GM12874 (cell line): ENCODE measurements around the gene UCP3.

ENCODE experiments used
- TF ChIP-seq, protein P1 (sequence below): IDR thresholded peaks from 2 replicates; pipeline ENCODE4 v1.5.1; 2011; ENCODE audit warnings: low read depth, mild to moderate bottlenecking, control low read depth, low read length, moderate library complexity; ENCODE audit not compliant: insufficient read depth

Gene UCP3

DNA sequence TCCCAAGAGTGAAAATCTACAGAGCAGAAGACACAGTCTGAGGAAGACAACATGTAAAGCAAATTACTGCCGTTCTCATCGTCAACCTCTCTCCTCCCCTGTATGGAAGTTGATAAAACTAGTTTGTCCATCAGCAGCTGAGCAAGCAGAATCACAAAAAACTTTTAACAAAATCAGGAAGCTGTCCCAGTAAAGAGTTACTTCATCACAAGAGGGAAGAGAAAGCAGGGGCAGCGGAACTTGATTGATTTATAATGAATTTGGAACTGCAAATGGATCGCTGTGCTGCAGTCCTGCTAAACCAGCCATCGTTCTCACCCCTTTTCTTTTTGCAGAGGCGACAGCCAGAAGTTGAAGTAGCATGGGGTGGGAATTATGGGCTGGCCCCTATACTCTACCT, 13.7 kb upstream of the UCP3 start:
- TF ChIP-seq, protein P1, sequence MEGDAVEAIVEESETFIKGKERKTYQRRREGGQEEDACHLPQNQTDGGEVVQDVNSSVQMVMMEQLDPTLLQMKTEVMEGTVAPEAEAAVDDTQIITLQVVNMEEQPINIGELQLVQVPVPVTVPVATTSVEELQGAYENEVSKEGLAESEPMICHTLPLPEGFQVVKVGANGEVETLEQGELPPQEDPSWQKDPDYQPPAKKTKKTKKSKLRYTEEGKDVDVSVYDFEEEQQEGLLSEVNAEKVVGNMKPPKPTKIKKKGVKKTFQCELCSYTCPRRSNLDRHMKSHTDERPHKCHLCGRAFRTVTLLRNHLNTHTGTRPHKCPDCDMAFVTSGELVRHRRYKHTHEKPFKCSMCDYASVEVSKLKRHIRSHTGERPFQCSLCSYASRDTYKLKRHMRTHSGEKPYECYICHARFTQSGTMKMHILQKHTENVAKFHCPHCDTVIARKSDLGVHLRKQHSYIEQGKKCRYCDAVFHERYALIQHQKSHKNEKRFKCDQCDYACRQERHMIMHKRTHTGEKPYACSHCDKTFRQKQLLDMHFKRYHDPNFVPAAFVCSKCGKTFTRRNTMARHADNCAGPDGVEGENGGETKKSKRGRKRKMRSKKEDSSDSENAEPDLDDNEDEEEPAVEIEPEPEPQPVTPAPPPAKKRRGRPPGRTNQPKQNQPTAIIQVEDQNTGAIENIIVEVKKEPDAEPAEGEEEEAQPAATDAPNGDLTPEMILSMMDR = no peak

DNA sequence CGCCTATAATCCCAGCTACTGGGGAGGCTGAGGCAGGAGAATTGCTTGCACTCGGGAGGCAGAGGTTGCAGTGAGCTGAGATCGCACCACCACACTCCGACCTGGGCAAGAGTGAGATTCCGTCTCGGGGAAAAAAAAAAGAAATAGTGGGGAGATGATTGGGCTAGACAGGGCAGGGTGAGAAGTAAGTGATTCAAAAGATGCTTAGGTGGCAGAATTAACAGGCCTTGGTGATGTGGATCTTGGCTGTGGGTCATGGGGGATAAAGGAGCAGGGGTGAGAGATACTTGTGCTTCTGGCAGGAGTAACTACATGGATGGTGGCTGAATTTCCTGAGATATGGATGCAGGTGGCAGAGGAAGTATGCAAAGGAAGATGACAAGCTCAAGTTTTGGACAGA, 13.1 kb upstream of the UCP3 start:
- TF ChIP-seq, protein P1 = no peak

DNA sequence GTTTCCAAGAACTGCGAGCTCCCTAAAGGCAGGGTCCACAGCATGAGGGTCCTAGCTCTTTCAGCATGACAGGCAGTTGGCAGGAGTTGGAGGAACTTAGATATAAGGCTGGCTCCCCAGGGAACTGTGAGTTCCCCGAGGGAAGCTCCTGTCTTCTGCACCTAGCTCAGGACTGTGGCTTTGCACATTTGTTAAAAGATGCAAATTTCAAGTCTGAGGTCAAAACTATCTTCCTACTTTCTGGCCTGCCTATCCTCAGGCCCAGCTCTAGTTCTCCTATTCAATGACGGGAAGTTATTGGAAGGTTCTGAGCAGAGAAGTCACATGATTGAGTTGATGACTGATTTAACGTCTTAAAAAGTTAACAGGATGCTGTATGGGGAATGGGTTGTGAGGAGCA, 11.7 kb upstream of the UCP3 start:
- TF ChIP-seq, protein P1 = no peak

DNA sequence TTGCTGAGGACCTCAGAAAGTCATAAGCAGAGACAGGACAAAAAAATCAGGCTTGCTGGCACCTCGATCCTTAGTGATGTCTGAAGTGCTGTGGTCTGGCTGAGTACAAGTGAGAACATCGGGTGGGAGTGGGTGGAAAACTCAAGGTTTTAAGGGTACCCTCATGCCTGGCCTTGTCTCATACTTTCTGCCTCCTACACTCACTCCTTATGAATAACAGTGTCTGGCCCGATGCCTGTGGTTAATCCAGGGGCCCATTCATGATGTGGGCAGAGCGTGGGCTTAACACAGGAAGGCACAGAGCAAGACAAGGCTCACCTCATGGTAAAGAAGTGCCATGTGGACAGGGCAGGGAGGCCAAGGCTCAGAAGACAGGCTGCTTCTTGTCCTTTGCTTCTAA, 11.0 kb upstream of the UCP3 start:
- TF ChIP-seq, protein P1 = no peak

DNA sequence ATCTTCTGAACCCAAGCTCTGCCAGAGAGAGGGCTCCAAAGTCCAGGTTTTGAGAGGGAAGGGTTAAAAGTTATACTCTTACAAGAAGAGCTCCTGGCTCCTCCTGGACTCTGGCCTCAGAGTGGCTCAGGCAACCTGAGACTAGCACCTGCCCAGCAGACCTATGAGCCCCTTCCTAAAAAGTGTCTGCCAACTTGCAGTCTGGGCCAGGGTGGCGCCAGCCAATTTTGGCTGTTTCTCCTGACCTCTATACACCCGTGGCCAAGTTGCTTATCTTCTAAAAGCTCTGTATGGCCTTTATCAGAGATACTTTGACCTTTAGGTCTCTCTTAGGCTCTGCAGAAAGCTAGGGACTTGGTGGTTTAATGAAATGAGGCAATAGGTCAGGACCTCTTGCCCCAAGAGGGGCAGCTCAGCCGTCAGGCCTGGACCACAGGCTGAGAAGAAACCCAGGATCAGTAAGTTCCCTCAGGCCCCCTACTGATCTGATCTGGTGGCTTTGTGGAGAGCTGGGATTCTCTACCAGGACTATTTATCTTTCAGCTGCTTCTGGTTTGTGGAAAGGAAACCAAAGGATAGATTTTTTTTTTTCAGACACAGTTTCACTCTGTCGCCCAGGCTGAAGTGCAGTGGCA, 10.3 kb upstream of the UCP3 start:
- TF ChIP-seq, protein P1 = no peak

DNA sequence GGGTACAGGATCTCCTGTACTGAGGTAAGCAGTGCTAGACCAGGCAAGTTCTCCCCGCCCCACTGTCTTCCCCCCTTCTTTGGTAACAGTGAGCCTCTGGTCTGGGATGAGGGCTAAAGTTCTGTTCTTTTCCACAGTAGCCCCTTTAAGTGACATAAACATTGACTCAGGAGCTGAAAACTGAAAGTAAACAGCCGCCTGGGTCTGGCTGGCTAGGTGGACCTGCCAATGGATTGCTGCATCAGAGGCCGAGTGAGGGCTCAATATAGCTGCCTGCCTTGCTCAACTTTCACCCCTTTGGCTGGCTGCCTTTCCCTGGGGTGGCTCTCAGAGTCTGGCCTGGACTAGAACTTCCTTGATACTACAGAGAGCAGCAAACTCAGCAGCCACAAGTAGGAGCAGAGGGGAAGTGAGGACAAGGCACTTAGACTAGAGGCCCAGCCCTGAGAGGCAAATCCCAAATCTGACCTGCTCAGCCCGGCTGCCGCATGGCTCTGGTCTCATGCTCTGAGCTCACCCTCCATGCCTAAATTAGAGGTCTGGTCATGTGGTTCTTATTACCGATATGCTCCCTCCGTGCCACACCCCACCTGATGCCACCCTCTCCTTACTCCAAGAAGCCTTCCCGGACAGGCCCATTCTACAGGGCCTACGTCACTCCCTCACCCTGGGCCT, 9.6 kb upstream of the UCP3 start:
- TF ChIP-seq, protein P1 = no peak

DNA sequence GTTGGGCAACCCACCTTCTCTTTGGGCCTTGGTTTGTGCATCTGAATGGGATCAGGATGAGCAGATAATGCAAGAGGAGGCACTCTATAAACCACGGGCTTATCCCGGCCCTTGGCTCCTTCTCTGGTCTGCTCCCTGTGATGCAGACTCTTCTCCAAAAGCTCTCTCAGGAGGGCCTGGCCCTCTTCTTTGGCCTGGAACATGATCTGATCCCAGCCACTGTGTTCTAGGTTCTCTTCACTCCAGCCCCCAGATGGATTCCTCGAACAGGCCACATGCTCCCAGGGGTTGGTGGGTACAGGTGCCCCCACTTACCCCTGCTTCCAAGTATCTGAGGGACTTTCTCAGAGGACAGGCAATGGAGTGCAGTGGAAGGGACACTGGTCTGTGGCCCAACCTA, 8.7 kb upstream of the UCP3 start:
- TF ChIP-seq, protein P1 = no peak
